BJ (cell line): ENCODE measurements around the gene ARHGEF2. TPM values are rescaled to one million over a fixed set of nuclear protein-coding genes. Genes with fewer than 3 reads are reported as not detected.

ENCODE experiments used
- CTCF ChIA-PET: fragments of 350-600 bp; formaldehyde crosslinking; extraction: SDS; loops from one replicate; lab custom pipeline; 2021; ENCODE audit warnings: antibody characterized with exemption, inconsistent platforms; lab: Yijun Ruan, JAX
- POLR2A ChIA-PET: fragments of 300-600 bp; sonication (Branson Sonifier 250); formaldehyde crosslinking; extraction: SDS; loops from one replicate; lab custom pipeline; 2021; ENCODE audit warnings: antibody characterized with exemption; lab: Charles Lee
- DNase-seq: peaks from one replicate; pipeline ENCODE4 v3.0.0-alpha.2; 2011; ENCODE audit warnings: low read depth
- H3K27me3 ChIP-seq: 2 replicates; pipeline ENCODE4 v1.6.0; 2011; ENCODE audit warnings: low read length; ENCODE audit not compliant: control insufficient read depth, insufficient read depth
- H3K36me3 ChIP-seq: 2 replicates; pipeline ENCODE4 v1.5.1; 2011; ENCODE audit warnings: low read length; ENCODE audit not compliant: control insufficient read depth, insufficient read depth
- H3K4me3 ChIP-seq: 2 replicates; pipeline ENCODE4 v1.5.1; 2011; ENCODE audit warnings: low read depth, mild to moderate bottlenecking, control low read depth, low read length
- CTCF ChIP-seq: IDR thresholded peaks from 2 replicates; pipeline ENCODE4 v1.5.1; 2011; ENCODE audit warnings: low read depth, mild to moderate bottlenecking, control low read depth, inconsistent platforms, low read length, moderate library complexity; ENCODE audit not compliant: insufficient read depth
- polyA plus RNA-seq: library from polyadenylated mRNA; depleted of rRNA; stranded (reverse); fragments of >200 nt; gene quantifications from 2 replicates; pipeline ENCODE4 v1.2.3, GENCODE V29; 2011

Gene ARHGEF2
- polyA plus RNA-seq, 1 experiment, result 213 TPM

DNA sequence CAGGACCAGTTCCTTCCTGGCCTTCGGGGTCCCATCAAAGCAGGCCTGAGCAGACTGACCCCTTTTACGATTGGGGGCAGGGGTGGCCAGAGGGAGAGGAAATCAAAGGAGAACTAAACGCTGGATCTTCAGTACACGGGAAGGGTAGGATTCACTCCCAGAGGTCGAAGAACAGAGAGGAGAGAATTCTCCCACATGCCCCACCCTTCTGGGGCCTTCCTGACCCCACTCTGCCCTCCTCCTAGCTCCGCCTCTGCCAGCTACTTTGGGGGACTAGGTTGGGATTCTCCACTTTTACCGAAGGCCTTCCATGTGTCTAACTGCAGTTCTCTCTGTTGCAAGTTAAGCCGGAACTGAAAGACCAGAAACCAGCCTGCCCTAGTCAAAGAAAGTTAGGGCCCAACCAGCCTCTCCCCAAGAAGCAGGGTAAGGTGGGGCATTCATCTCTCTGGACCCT, 654 bp upstream of the ARHGEF2 start:
- peaks cover 3% of the 10 kb centered on the region for H3K36me3 ChIP-seq
- H3K4me3 ChIP-seq, result peak overlapping the region; percentile 80
- ChIA-PET CTCF (interaction anchor here (0.7 to 3.9 kb wide), 5 partner anchors 9 to 45 kb away, joined by 3 to 23 read pairs (median 5); partner anchors contain the start of gene KHDC4), POLR2A (interaction anchor here (0.7 kb wide), 1 partner anchor 291 kb away, joined by 3 read pairs; no protein-coding TSS in a partner anchor)
- no peak for DNase-seq
- no peaks in the 10 kb centered on the region for H3K27me3 ChIP-seq
- TF ChIP-seq CTCF, result no peak

GRCh38 chr1:155977690-155978324, 540 bp downstream of the ARHGEF2 start:
- TF ChIP-seq CTCF, result no peak
- POLR2A ChIA-PET, result interaction anchor here (0.6 kb wide), 1 partner anchor 125 kb away, joined by 4 read pairs; no protein-coding TSS in a partner anchor
- CTCF ChIA-PET, result interaction anchor here (0.9 to 3.9 kb wide), 7 partner anchors 13 to 101 kb away, joined by 3 to 23 read pairs (median 5); partner anchors contain the start of gene KHDC4
- Histone ChIP-seq H3K27me3 (no peaks in the 10 kb centered on the region), H3K4me3 (peak overlapping the region; percentile 80), H3K36me3 (peaks cover 8% of the 10 kb centered on the region)
- no peak for DNase-seq

- ChIA-PET POLR2A (interaction anchor here (0.6 kb wide), 1 partner anchor 22 kb away, joined by 5 read pairs; no protein-coding TSS in a partner anchor), CTCF (interaction anchor here (0.6 to 3.9 kb wide), 7 partner anchors 11 to 892 kb away, joined by 3 to 23 read pairs (median 5); no protein-coding TSS in a partner anchor)
- no peak for DNase-seq
- TF ChIP-seq CTCF, result no peak
- Histone ChIP-seq H3K36me3 (peaks cover 10% of the 10 kb centered on the region), H3K4me3 (peak overlapping the region; percentile 80), H3K27me3 (no peaks in the 10 kb centered on the region)
These were observed 1.2 kb downstream of the ARHGEF2 start for GRCh38 chr1:155976913-155977689.

- Histone ChIP-seq H3K4me3 (peak overlapping the region; percentile 80), H3K27me3 (no peaks in the 10 kb centered on the region), H3K36me3 (peaks cover 12% of the 10 kb centered on the region)
- ChIA-PET POLR2A (interaction anchor here (0.6 kb wide), 1 partner anchor 21 kb away, joined by 5 read pairs; no protein-coding TSS in a partner anchor), CTCF (interaction anchor here (0.6 to 3.9 kb wide), 7 partner anchors 12 to 891 kb away, joined by 3 to 23 read pairs (median 5); no protein-coding TSS in a partner anchor)
- DNase-seq, result no peak
- TF ChIP-seq CTCF, result no peak
These were observed 2.1 kb downstream of the ARHGEF2 start for GRCh38 chr1:155976062-155976912.
